MM.1S (cell line): ENCODE data around the gene LIME1.
A peak's percentile ranks its signal among the peaks of the same experiment; 100 is the strongest.

Source experiments
- DNase-seq: peaks from one replicate; pipeline ENCODE4 v3.0.0-alpha.2; 2015
- H2AFZ ChIP-seq: fragments of 300-600 bp; sonication (generic); 2 replicates; pipeline ENCODE4 v1.6.0; 2016; ENCODE audit warnings: antibody characterized with exemption, low read length
- H3F3A ChIP-seq: fragments of 300-600 bp; sonication (generic); 2 replicates; pipeline ENCODE4 v1.6.1; 2016; ENCODE audit warnings: mild to moderate bottlenecking, antibody characterized with exemption, low read length, moderate library complexity, mixed read lengths; ENCODE audit not compliant: insufficient read depth
- H3K27ac ChIP-seq: fragments of 300-600 bp; sonication (generic); 2 replicates; pipeline ENCODE4 v1.5.1; 2016; ENCODE audit warnings: mild to moderate bottlenecking, low read length
- H3K27me3 ChIP-seq: fragments of 300-600 bp; sonication (generic); replicated peaks from 2 replicates; pipeline ENCODE4 v1.6.0; 2016; ENCODE audit warnings: low read length; ENCODE audit not compliant: insufficient read depth
- H3K36me3 ChIP-seq: fragments of 300-600 bp; sonication (generic); replicated peaks from 2 replicates; pipeline ENCODE4 v1.6.1; 2016; ENCODE audit warnings: mild to moderate bottlenecking, low read length, mixed read lengths; ENCODE audit not compliant: insufficient read depth
- H3K4me1 ChIP-seq: fragments of 300-600 bp; sonication (generic); 2 replicates; pipeline ENCODE4 v1.6.1; 2016; ENCODE audit warnings: low read length, mixed read lengths
- H3K4me2 ChIP-seq: fragments of 300-600 bp; sonication (generic); 2 replicates; pipeline ENCODE4 v1.6.0; 2016; ENCODE audit warnings: low read depth, low read length
- H3K4me3 ChIP-seq: fragments of 300-600 bp; sonication (generic); 2 replicates; pipeline ENCODE4 v1.5.1; 2016; ENCODE audit warnings: low read length, mixed read lengths
- H3K79me2 ChIP-seq: fragments of 300-600 bp; sonication (generic); 2 replicates; pipeline ENCODE4 v1.6.1; 2016; ENCODE audit warnings: mixed run types, low read length, mixed read lengths
- H3K9ac ChIP-seq: fragments of 300-600 bp; sonication (generic); 2 replicates; pipeline ENCODE4 v1.6.1; 2016; ENCODE audit warnings: low read length, mixed read lengths
- H3K9me2 ChIP-seq: fragments of 300-600 bp; sonication (generic); replicated peaks from 2 replicates; pipeline ENCODE4 v1.6.1; 2016; ENCODE audit warnings: mild to moderate bottlenecking, low read length, mixed read lengths; ENCODE audit not compliant: insufficient read depth
- H3K9me3 ChIP-seq: fragments of 300-600 bp; sonication (generic); replicated peaks from 2 replicates; pipeline ENCODE4 v1.6.1; 2016; ENCODE audit warnings: mild to moderate bottlenecking, low read length, mixed read lengths; ENCODE audit not compliant: insufficient read depth
- H4K20me1 ChIP-seq: fragments of 300-600 bp; sonication (generic); 2 replicates; pipeline ENCODE4 v1.6.1; 2016; ENCODE audit warnings: mild to moderate bottlenecking, low read length, moderate library complexity, mixed read lengths; ENCODE audit not compliant: insufficient read depth
- EZH2 ChIP-seq: fragments of 300-600 bp; sonication (generic); optimal IDR thresholded peaks from 2 replicates; pipeline ENCODE3; 2017; ENCODE audit warnings: low read depth, mild to moderate bottlenecking, antibody characterized with exemption, low read length, mixed read lengths
- EZH2phosphoT487 ChIP-seq: fragments of 300-600 bp; sonication (generic); IDR thresholded peaks from 2 replicates; pipeline ENCODE4 v1.6.1; 2018; ENCODE audit warnings: antibody characterized with exemption, low read length
- TF ChIP-seq, protein P1 (sequence below): fragments of 300-600 bp; sonication (generic); IDR thresholded peaks from 2 replicates; pipeline ENCODE4 v1.5.1; 2016; ENCODE audit warnings: antibody characterized with exemption, low read length, mixed read lengths

Gene LIME1

DNA sequence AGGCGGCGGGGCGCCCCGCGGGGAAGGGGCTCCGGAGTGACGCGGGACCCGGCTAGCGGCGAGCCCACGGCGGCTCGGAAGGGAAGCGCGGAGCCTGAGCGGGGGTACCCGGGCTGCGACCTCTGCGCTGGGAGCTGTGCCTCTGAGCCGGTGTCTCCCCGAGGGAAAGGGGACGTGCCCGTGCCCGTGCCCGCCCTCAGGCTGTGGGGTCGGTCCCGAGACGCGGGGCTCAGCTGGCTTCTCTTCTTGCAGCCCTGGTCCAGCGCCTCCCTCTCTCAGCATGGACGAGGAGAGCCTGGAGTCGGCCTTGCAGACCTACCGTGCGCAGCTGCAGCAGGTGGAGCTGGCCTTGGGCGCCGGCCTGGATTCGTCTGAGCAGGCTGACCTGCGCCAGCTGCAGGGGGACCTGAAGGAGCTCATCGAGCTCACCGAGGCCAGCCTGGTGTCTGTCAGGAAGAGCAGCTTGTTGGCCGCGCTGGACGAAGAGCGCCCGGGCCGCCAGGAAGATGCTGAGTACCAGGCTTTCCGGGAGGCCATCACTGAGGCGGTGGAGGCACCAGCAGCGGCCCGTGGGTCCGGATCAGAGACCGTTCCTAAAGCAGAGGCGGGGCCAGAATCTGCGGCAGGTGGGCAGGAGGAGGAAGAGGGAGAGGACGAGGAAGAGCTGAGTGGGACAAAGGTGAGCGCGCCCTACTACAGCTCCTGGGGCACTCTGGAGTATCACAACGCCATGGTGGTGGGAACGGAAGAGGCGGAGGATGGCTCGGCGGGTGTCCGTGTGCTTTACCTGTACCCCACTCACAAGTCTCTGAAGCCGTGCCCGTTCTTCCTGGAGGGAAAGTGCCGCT is 27.9 kb upstream of the LIME1 start:
- Histone ChIP-seq H4K20me1 (peaks cover 4% of the 10 kb centered on the region; the same call in 1 of the 2 replicates), H2AFZ (no peak overlapping the region), H3F3A (0 out of 2 replicates have a peak, but pooled peaks cover 9% of the 10 kb centered on the region), H3K79me2 (peaks cover 89% of the 10 kb centered on the region), H3K4me2 (peak overlapping the region; percentile 61), H3K4me1 (peaks cover 14% of the 10 kb centered on the region), H3K36me3 (peaks cover 10% of the 10 kb centered on the region), H3K27me3 (no peaks in the 10 kb centered on the region), H3K9me2 (no peaks in the 10 kb centered on the region), H3K9me3 (no peaks in the 10 kb centered on the region), H3K4me3 (peak overlapping the region; percentile 97), H3K9ac (peak overlapping the region; percentile 83; the same call in 1 of the 2 replicates), H3K27ac (no peak overlapping the region)
- no peak for DNase-seq
- TF ChIP-seq EZH2phosphoT487 (no peak), EZH2 (no peak)
- TF ChIP-seq, protein P1, sequence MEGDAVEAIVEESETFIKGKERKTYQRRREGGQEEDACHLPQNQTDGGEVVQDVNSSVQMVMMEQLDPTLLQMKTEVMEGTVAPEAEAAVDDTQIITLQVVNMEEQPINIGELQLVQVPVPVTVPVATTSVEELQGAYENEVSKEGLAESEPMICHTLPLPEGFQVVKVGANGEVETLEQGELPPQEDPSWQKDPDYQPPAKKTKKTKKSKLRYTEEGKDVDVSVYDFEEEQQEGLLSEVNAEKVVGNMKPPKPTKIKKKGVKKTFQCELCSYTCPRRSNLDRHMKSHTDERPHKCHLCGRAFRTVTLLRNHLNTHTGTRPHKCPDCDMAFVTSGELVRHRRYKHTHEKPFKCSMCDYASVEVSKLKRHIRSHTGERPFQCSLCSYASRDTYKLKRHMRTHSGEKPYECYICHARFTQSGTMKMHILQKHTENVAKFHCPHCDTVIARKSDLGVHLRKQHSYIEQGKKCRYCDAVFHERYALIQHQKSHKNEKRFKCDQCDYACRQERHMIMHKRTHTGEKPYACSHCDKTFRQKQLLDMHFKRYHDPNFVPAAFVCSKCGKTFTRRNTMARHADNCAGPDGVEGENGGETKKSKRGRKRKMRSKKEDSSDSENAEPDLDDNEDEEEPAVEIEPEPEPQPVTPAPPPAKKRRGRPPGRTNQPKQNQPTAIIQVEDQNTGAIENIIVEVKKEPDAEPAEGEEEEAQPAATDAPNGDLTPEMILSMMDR: no peak

DNA sequence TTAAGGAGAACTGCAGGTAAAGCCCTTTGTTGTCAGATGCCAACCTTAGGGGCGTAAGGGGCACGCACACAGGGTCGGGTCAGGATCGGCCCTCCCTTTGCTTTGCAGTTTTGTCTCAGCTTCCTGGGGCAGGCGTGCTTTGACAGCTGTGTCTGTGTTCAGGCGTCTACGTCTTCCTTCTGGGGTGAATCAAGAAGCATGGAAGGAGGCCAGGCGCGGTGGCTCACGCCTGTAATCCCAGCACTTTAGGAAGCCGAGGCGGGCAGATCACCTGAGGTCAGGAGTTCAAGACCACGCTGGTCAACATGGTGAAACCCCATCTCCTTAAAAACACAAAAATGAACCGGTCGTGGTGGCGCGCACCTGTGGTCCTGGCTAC is 27.3 kb upstream of the LIME1 start:
- no peak for DNase-seq
- Histone ChIP-seq H2AFZ (no peak overlapping the region), H3K27me3 (no peaks in the 10 kb centered on the region), H3K36me3 (peaks cover 10% of the 10 kb centered on the region), H3K79me2 (peaks cover 91% of the 10 kb centered on the region), H3K27ac (no peak overlapping the region), H3K4me3 (peak overlapping the region; percentile 97; the same call in 1 of the 2 replicates), H3K9ac (no peak overlapping the region), H3K9me3 (no peaks in the 10 kb centered on the region), H3K4me1 (peaks cover 14% of the 10 kb centered on the region), H4K20me1 (peaks cover 4% of the 10 kb centered on the region; the same call in 1 of the 2 replicates), H3F3A (0 out of 2 replicates have a peak, but pooled peaks cover 9% of the 10 kb centered on the region), H3K4me2 (peak overlapping the region; percentile 61), H3K9me2 (no peaks in the 10 kb centered on the region)
- TF ChIP-seq EZH2phosphoT487: no peak
- no peak for TF ChIP-seq EZH2
- TF ChIP-seq, protein P1: no peak

DNA sequence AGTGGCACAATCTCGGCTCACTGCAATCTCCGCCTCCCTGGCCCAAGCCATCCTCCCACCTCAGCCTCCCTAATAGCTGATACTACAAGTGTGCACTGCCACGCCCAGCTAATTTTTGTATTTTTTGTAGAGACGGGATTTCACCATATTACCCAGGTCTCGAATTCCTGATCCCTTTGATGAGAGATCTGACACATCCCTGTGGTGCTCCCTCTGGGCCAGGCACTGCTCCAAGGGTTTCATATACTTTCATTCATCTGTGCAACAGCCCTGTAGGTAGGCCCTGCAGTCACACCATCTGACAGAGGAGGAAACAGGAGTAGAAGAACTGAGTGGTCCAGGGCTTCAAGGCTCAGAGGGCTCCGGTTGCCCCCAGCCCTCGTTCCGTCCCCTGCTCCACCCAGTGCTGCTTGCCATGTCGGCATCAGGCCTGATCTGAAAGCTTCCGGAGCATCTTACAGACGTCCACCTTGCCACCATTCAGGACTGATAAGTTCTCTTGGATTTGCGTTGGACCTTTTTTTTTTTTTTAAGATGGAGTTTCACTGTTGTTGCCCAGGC is 25.3 kb upstream of the LIME1 start:
- Histone ChIP-seq H3K9ac (no peak overlapping the region), H3K4me3 (no peak overlapping the region), H3K79me2 (peaks cover 87% of the 10 kb centered on the region), H3F3A (0 out of 2 replicates have a peak, but pooled peaks cover 9% of the 10 kb centered on the region), H2AFZ (no peak overlapping the region), H3K27ac (no peak overlapping the region), H3K27me3 (no peaks in the 10 kb centered on the region), H3K9me2 (no peaks in the 10 kb centered on the region), H4K20me1 (peaks cover 4% of the 10 kb centered on the region; the same call in 1 of the 2 replicates), H3K4me2 (no peak overlapping the region), H3K9me3 (no peaks in the 10 kb centered on the region), H3K4me1 (peaks cover 13% of the 10 kb centered on the region), H3K36me3 (peaks cover 10% of the 10 kb centered on the region)
- TF ChIP-seq, protein P1: no peak
- TF ChIP-seq EZH2phosphoT487 (no peak), EZH2 (no peak)
- no peak for DNase-seq
